ENCODE results near the gene THAP12.
"Not testable (repeated sequence)": the region's sequence is repeated elsewhere in the genome, so short reads cannot be mapped to it uniquely, and the experiment has no call there.

- not testable (repeated sequence) for TF ChIP-seq E2F4 (IDR thresholded peaks at IDR 0.05; ENCODE audit: low read depth, low read length); ZNF274 (IDR thresholded peaks at IDR 0.05; ENCODE audit: insufficient read depth, insufficient read length); TCF12 (IDR thresholded peaks at IDR 0.05; ENCODE audit: low read depth, low read length); POLR2AphosphoS5 (IDR thresholded peaks at IDR 0.05; ENCODE audit: low read length); BCLAF1 (IDR thresholded peaks at IDR 0.05); HDAC2 (IDR thresholded peaks at IDR 0.05); ESRRA (IDR thresholded peaks at IDR 0.05; ENCODE audit: low read length); BHLHE40 (IDR thresholded peaks at IDR 0.05; ENCODE audit: borderline replicate concordance in 1 of 2, low read depth in 2 of 2, low read length in 1 of 2); JUND (IDR thresholded peaks at IDR 0.05; ENCODE audit: low read depth, low read length); HDAC6 (IDR thresholded peaks at IDR 0.05; ENCODE audit: unreplicated experiment); ZNF24 (IDR thresholded peaks at IDR 0.05); MEF2B (IDR thresholded peaks at IDR 0.05; ENCODE audit: partially characterized antibody, poor library complexity, severe bottlenecking); POLR2AphosphoS2 (IDR thresholded peaks at IDR 0.05; ENCODE audit: low read depth, low read length)
Observed at GRCh38 chr11:76323375-76323774, 57.6 kb downstream of the THAP12 start.

Measured in GM12878 (cell line).